Fibroblast of skin of left biceps (primary cell): Measurements from ENCODE around the gene TAF4.
"Not testable (repeated sequence)": the region's sequence is repeated elsewhere in the genome, so short reads cannot be mapped to it uniquely, and the experiment has no call there.

Experiments
- DNase-seq, 2 experiments: peaks; one replicate each; pipeline ENCODE4 v3.0.0-alpha.2; 2013; ENCODE audit warnings: low read depth in 2 of 2

The TAF4 gene

GRCh38 chr20:61948056-61948455, 117.6 kb downstream of the TAF4 start:
- DNase-seq = not testable (repeated sequence)

GRCh38 chr20:61945495-61945894, 120.2 kb downstream of the TAF4 start:
- not testable (repeated sequence) for DNase-seq

GRCh38 chr20:61944967-61945366, 120.7 kb downstream of the TAF4 start:
- DNase-seq = not testable (repeated sequence)

- DNase-seq = no peak
Measured at GRCh38 chr20:61942526-61942925, 123.2 kb downstream of the TAF4 start.

GRCh38 chr20:61941721-61942405, 123.8 kb downstream of the TAF4 start:
- DNase-seq = no peak

- no peak for DNase-seq
Measured at GRCh38 chr20:61940976-61941720, 124.5 kb downstream of the TAF4 start.

GRCh38 chr20:61940491-61940890, 125.2 kb downstream of the TAF4 start:
- DNase-seq = no peak

GRCh38 chr20:61939691-61940360, 125.9 kb downstream of the TAF4 start:
- no peak for DNase-seq

- no peak for DNase-seq
Measured at GRCh38 chr20:61938839-61939690, 126.6 kb downstream of the TAF4 start.

GRCh38 chr20:61937963-61938838, 127.5 kb downstream of the TAF4 start:
- no peak for DNase-seq

GRCh38 chr20:61937146-61937962, 128.3 kb downstream of the TAF4 start:
- DNase-seq = no peak

- no peak for DNase-seq
Measured at GRCh38 chr20:61936701-61937131, 129.0 kb downstream of the TAF4 start.

GRCh38 chr20:61935926-61936700, 129.6 kb downstream of the TAF4 start:
- DNase-seq = no peak

GRCh38 chr20:61934716-61935530, 130.8 kb downstream of the TAF4 start:
- no peak for DNase-seq

- no peak for DNase-seq
Measured at GRCh38 chr20:61933951-61934715, 131.5 kb downstream of the TAF4 start.

- no peak for DNase-seq
Measured at GRCh38 chr20:61933481-61933950, 132.2 kb downstream of the TAF4 start.
